ENCODE data around the gene CHRDL1.

The CHRDL1 gene

GRCh38 chrX:110741213-110741796, 54.3 kb downstream of the CHRDL1 start:
- DNase-seq (ENCODE audit: low spot score) = peak; percentile 63

GRCh38 chrX:110734894-110735541, 60.6 kb downstream of the CHRDL1 start:
- peak; percentile 67 for DNase-seq (ENCODE audit: low spot score)

- no peak for DNase-seq (ENCODE audit: low spot score)
Measured at GRCh38 chrX:110734271-110734670, 61.3 kb downstream of the CHRDL1 start.

GRCh38 chrX:110733166-110733565, 62.5 kb downstream of the CHRDL1 start:
- DNase-seq (ENCODE audit: low spot score) = no peak

GRCh38 chrX:110732266-110732665, 63.4 kb downstream of the CHRDL1 start:
- DNase-seq (ENCODE audit: low spot score) = no peak

- no peak for DNase-seq (ENCODE audit: low spot score)
Measured at GRCh38 chrX:110723844-110724243, 71.8 kb downstream of the CHRDL1 start.

- no peak for DNase-seq (ENCODE audit: low spot score)
Measured at GRCh38 chrX:110722135-110722534, 73.5 kb downstream of the CHRDL1 start.

- no peak for DNase-seq (ENCODE audit: low spot score)
Measured at GRCh38 chrX:110713666-110714065, 82.0 kb downstream of the CHRDL1 start.

GRCh38 chrX:110706446-110706845, 89.2 kb downstream of the CHRDL1 start:
- no peak for DNase-seq (ENCODE audit: low spot score)

- DNase-seq (ENCODE audit: low spot score) = no peak
Measured at GRCh38 chrX:110703641-110704040, 92.0 kb downstream of the CHRDL1 start.

GRCh38 chrX:110699109-110699508, 96.5 kb downstream of the CHRDL1 start:
- DNase-seq (ENCODE audit: low spot score) = peak; percentile 13

- no peak for DNase-seq (ENCODE audit: low spot score)
Measured at GRCh38 chrX:110698696-110699095, 96.9 kb downstream of the CHRDL1 start.

GRCh38 chrX:110692866-110693265, 102.8 kb downstream of the CHRDL1 start:
- DNase-seq (ENCODE audit: low spot score) = no peak

- peak; percentile 6 for DNase-seq (ENCODE audit: low spot score)
Measured at GRCh38 chrX:110691446-110691845, 104.2 kb downstream of the CHRDL1 start.

- DNase-seq (ENCODE audit: low spot score) = no peak
Measured at GRCh38 chrX:110684653-110685052, 111.0 kb downstream of the CHRDL1 start.

- no peak for DNase-seq (ENCODE audit: low spot score)
Measured at GRCh38 chrX:110683925-110684324, 111.7 kb downstream of the CHRDL1 start.

- no peak for DNase-seq (ENCODE audit: low spot score)
Measured at GRCh38 chrX:110678591-110678990, 117.0 kb downstream of the CHRDL1 start.

GRCh38 chrX:110675886-110676285, 119.7 kb downstream of the CHRDL1 start:
- DNase-seq (ENCODE audit: low spot score) = no peak

GRCh38 chrX:110671068-110671803, 124.4 kb downstream of the CHRDL1 start:
- no peak for DNase-seq (ENCODE audit: low spot score)

- no peak for DNase-seq (ENCODE audit: low spot score)
Measured at GRCh38 chrX:110669572-110669971, 126.0 kb downstream of the CHRDL1 start.

- no peak for DNase-seq (ENCODE audit: low spot score)
Measured at GRCh38 chrX:110667706-110668105, 127.9 kb downstream of the CHRDL1 start.

GRCh38 chrX:110665223-110666002, 130.2 kb downstream of the CHRDL1 start:
- DNase-seq (ENCODE audit: low spot score) = peak; percentile 27

GRCh38 chrX:110657073-110657472, 138.5 kb downstream of the CHRDL1 start:
- DNase-seq (ENCODE audit: low spot score) = no peak
